Endothelial cell of umbilical vein (primary cell): ENCODE measurements around the gene IL17RD. TPM values are rescaled to one million over a fixed set of nuclear protein-coding genes. Genes with fewer than 3 reads are reported as not detected.

ENCODE experiments used
- BruUV-seq: library from RNA; stranded (reverse); fragments of 400-500 nt; replicated peaks from 2 replicates; lab custom pipeline; 2021; lab: Mats Ljungman, UMichigan
- CTCF ChIA-PET: fragments of 300-600, 350-600 bp; sonication (Branson Sonifier 250); formaldehyde crosslinking; loops from one replicate; lab custom pipeline; 2021; ENCODE audit warnings: antibody characterized with exemption, inconsistent platforms; lab: Charles Lee
- POLR2A ChIA-PET: fragments of 300-600, 350-600 bp; sonication (Branson Sonifier 250); formaldehyde crosslinking; loops from one replicate; lab custom pipeline; 2021; ENCODE audit warnings: antibody characterized with exemption, inconsistent platforms; lab: Charles Lee
- DNase-seq: peaks from one replicate; pipeline ENCODE4 v3.0.0-alpha.2; 2011; ENCODE audit warnings: low read depth, low spot score
- FAIRE-seq: peaks from 2 replicates; lab custom pipeline; 2011; peaks lifted over from hg19 to GRCh38; lab: Jason Lieb, UNC
- H2AFZ ChIP-seq: 2 replicates; pipeline ENCODE4 v1.6.0; 2012; ENCODE audit warnings: low read depth, low read length, control low read depth, inconsistent platforms
- H3K27ac ChIP-seq: 2 replicates; pipeline ENCODE4 v1.5.1; 2011; ENCODE audit warnings: low read depth, mild to moderate bottlenecking, control low read depth, low read length, moderate library complexity; ENCODE audit not compliant: insufficient read depth
- H3K27me3 ChIP-seq, 2 experiments: 2 replicates each; pipeline versions ENCODE4 v1.6.0 to v1.6.1; 2011; ENCODE audit warnings: low read length in 2 of 2, mixed read lengths in 1 of 2; ENCODE audit not compliant: control insufficient read depth in 2 of 2, insufficient read depth in 2 of 2
- H3K36me3 ChIP-seq, 2 experiments: 2 replicates in 1 of 2; 3 replicates in 1 of 2; pipeline ENCODE4 v1.5.1; 2011; ENCODE audit warnings: low read length in 2 of 2, mild to moderate bottlenecking in 1 of 2, moderate library complexity in 1 of 2; ENCODE audit not compliant: control insufficient read depth in 2 of 2, insufficient read depth in 2 of 2; ENCODE audit errors: extremely low read depth in 1 of 2
- H3K4me1 ChIP-seq: 3 replicates; pipeline ENCODE4 v1.5.1; 2011; ENCODE audit warnings: mild to moderate bottlenecking, low read length; ENCODE audit not compliant: control insufficient read depth, insufficient read depth; ENCODE audit errors: extremely low read depth
- H3K4me2 ChIP-seq: 2 replicates; pipeline ENCODE4 v1.6.1; 2011; ENCODE audit warnings: low read length, control low read depth, mixed read lengths; ENCODE audit not compliant: insufficient read depth
- H3K4me3 ChIP-seq, 3 experiments: fragments of 200-600 bp in 1 of 3; sonication (generic), shearing (Covaris generic) in 1 of 3; replicated peaks in 1 of 3; 2 replicates each; pipeline ENCODE4 v1.5.1; 2011 to 2016; ENCODE audit warnings: control low read depth in 3 of 3, low read length in 3 of 3, mild to moderate bottlenecking in 2 of 3, inconsistent platforms in 1 of 3, low read depth in 1 of 3, moderate library complexity in 1 of 3; ENCODE audit not compliant: insufficient read depth in 1 of 3
- H3K79me2 ChIP-seq: 2 replicates; pipeline ENCODE4 v1.6.0; 2012; ENCODE audit warnings: low read length, inconsistent platforms; ENCODE audit not compliant: control insufficient read depth, insufficient read depth
- H3K9ac ChIP-seq: replicated peaks from 2 replicates; pipeline ENCODE3; 2011; ENCODE audit warnings: low read length, control low read depth; ENCODE audit not compliant: insufficient read depth; ENCODE audit errors: extremely low read depth
- H3K9me1 ChIP-seq: replicated peaks from 3 replicates; pipeline ENCODE4 v1.6.0; 2011; ENCODE audit warnings: mild to moderate bottlenecking, low read length; ENCODE audit not compliant: control insufficient read depth, insufficient read depth; ENCODE audit errors: extremely low read depth
- H3K9me3 ChIP-seq: replicated peaks from 2 replicates; pipeline ENCODE4 v1.5.1; 2012; ENCODE audit warnings: low read length, inconsistent platforms; ENCODE audit not compliant: control insufficient read depth, insufficient read depth
- H4K20me1 ChIP-seq: replicated peaks from 2 replicates; pipeline ENCODE3; 2011; ENCODE audit warnings: mild to moderate bottlenecking, low read length; ENCODE audit not compliant: control insufficient read depth, insufficient read depth; ENCODE audit errors: extremely low read depth
- CTCF ChIP-seq, 2 donors: IDR thresholded peaks; 1 replicate in 1 of 2; 2 replicates in 1 of 2; pipeline ENCODE4 v1.5.1; 2011; ENCODE audit warnings: low read length in 2 of 2, mild to moderate bottlenecking in 2 of 2, moderate library complexity in 2 of 2, control low read depth in 1 of 2, inconsistent platforms in 1 of 2, low read depth in 1 of 2; ENCODE audit not compliant: insufficient read depth in 1 of 2; ENCODE audit errors: extremely low read depth in 1 of 2
- EZH2 ChIP-seq: IDR thresholded peaks from 2 replicates; pipeline ENCODE4 v1.6.1; 2012; ENCODE audit warnings: borderline replicate concordance, low read depth, mild to moderate bottlenecking, moderate library complexity, low read length, inconsistent platforms; ENCODE audit not compliant: severe bottlenecking
- FOS ChIP-seq: IDR thresholded peaks from 2 replicates; pipeline ENCODE4 v1.6.1; 2011; ENCODE audit warnings: mild to moderate bottlenecking, low read length, moderate library complexity, borderline replicate concordance; ENCODE audit not compliant: insufficient read depth
- GATA2 ChIP-seq: IDR thresholded peaks from 2 replicates; pipeline ENCODE4 v1.7.0; 2011; ENCODE audit warnings: low read depth, mild to moderate bottlenecking, moderate library complexity, mixed read lengths, low read length; ENCODE audit not compliant: insufficient read length, insufficient read depth
- JUN ChIP-seq: IDR thresholded peaks from 2 replicates; pipeline ENCODE4 v1.6.1; 2011; ENCODE audit warnings: borderline replicate concordance, low read depth; ENCODE audit not compliant: insufficient read length, insufficient read depth
- MAX ChIP-seq: IDR thresholded peaks from 2 replicates; pipeline ENCODE4 v1.6.1; 2011; ENCODE audit not compliant: insufficient read depth, insufficient read length
- MYC ChIP-seq: IDR thresholded peaks from one replicate; pipeline ENCODE4 v1.6.1; 2011; ENCODE audit warnings: mild to moderate bottlenecking, low read depth, low read length
- POLR2A ChIP-seq: IDR thresholded peaks from 2 replicates; pipeline ENCODE4 v1.6.1; 2012; ENCODE audit warnings: low read depth, mild to moderate bottlenecking, control low read depth, low read length
- POLR2AphosphoS5 ChIP-seq: IDR thresholded peaks from 2 replicates; pipeline ENCODE4 v1.6.1; 2012; ENCODE audit warnings: low read depth, mild to moderate bottlenecking, control low read depth, low read length, moderate library complexity; ENCODE audit not compliant: insufficient read depth
- dilution Hi-C: fragments of 300-500 bp; cut with MboI; formaldehyde crosslinking; loops from one replicate; pipeline ENCODE4 v1.15.0; 2019; ENCODE audit warnings: low sequenced_read_pairs; ENCODE audit not compliant: extremely low pct_ligation_motif_present
- intact Hi-C: fragments of 100-400 bp; cut with micrococcal nuclease; formaldehyde crosslinking; loops from one replicate; pipeline ENCODE4 v1.10.0; 2022
- polyA plus RNA-seq, 4 experiments: library from polyadenylated mRNA; depleted of rRNA in 3 of 4; stranded (reverse) in 3 of 4; unstranded in 1 of 4; fragments of >200 nt; gene quantifications; 2 replicates each; pipeline versions ENCODE4 v1.2.1 to v1.2.3, GENCODE V29; 2011 to 2012; ENCODE audit warnings: missing spikeins in 1 of 4
- total RNA-seq: library from RNA; stranded (reverse); gene quantifications from 2 replicates; pipeline ENCODE4 v1.2.3, GENCODE V29; 2021

Gene IL17RD
- total and polyA plus RNA-seq, 2 donors (not counting 3 experiments of a cell fraction or from before 2014, with no cell fraction given) = 0.36 to 0.93 TPM

- dilution Hi-C loops = no loop called here
These were observed 22.8 kb downstream of the IL17RD start for GRCh38 chr3:57142411-57142723.

More at GRCh38 chr3:57142411-57142723, 22.8 kb downstream of the IL17RD start:
- intact Hi-C loops = no loop called here
- ChIA-PET POLR2A (no interaction called here), CTCF (no interaction called here)
- H3K4me1 ChIP-seq = no peaks in the 10 kb centered on the region
- H3K79me2 ChIP-seq = no peaks in the 10 kb centered on the region
- H3K9me3 ChIP-seq = no peaks in the 10 kb centered on the region
- H3K9me1 ChIP-seq = no peaks in the 10 kb centered on the region
- H3K36me3 ChIP-seq = no peaks in the 10 kb centered on the region
- H3K4me2 ChIP-seq = no peak overlapping the region
- BruUV-seq = no TSS peak
- no peak overlapping the region for H2AFZ ChIP-seq
- H3K27me3 ChIP-seq = peaks cover 45 to 48% of the 10 kb centered on the region in 2 experiments
- no peak overlapping the region for H3K27ac ChIP-seq
- TF ChIP-seq POLR2AphosphoS5 = no peak
- TF ChIP-seq EZH2 = no peak
- no peak for TF ChIP-seq CTCF (IDR thresholded peaks at IDR 0.05; ENCODE audit: extremely low read depth in 1 of 2, insufficient read depth in 1 of 2, low read depth in 1 of 2, low read length in 2 of 2)
- TF ChIP-seq MAX = no peak
- no peak for TF ChIP-seq FOS
- no peak for TF ChIP-seq POLR2A
- TF ChIP-seq GATA2 = no peak
- TF ChIP-seq JUN = no peak
- TF ChIP-seq MYC = no peak
- H4K20me1 ChIP-seq = no peaks in the 10 kb centered on the region
- no peak overlapping the region for H3K9ac ChIP-seq
- H3K4me3 ChIP-seq = no peak overlapping the region
- FAIRE-seq (no peak), DNase-seq (no peak)
